IMR-90 (cell line): Measurements from ENCODE around the gene ITGA1. TPM values are rescaled to one million over a fixed set of nuclear protein-coding genes. Genes with fewer than 3 reads are reported as not detected.

ENCODE experiments used
- ATAC-seq: fragments of 200-7000 bp; cut with Tn5 transposase; 2 replicates; pipeline ENCODE4 v1.9.1; 2020; ENCODE audit warnings: low read depth, mild to moderate bottlenecking, moderate library complexity
- BruUV-seq: library from RNA; stranded (reverse); fragments of 400-500 nt; replicated peaks from 2 replicates; lab custom pipeline; 2021; lab: Mats Ljungman, UMichigan
- CTCF ChIA-PET: fragments of 300-600 bp; formaldehyde crosslinking; extraction: SDS; loops from one replicate; lab custom pipeline; 2021; ENCODE audit warnings: antibody characterized with exemption; lab: Yijun Ruan, JAX
- POLR2A ChIA-PET: fragments of 300-600 bp; sonication (Branson Sonifier 250); formaldehyde crosslinking; loops from one replicate; lab custom pipeline; 2022; ENCODE audit warnings: antibody characterized with exemption; ENCODE audit not compliant: unreplicated experiment; lab: Charles Lee
- DNase-seq: peaks from one replicate; pipeline ENCODE4 v3.0.0; 2013
- H2AFZ ChIP-seq: replicated peaks from 2 replicates; pipeline ENCODE3; 2013; ENCODE audit warnings: low read length, mild to moderate bottlenecking; ENCODE audit not compliant: poor library complexity
- H2AK5ac ChIP-seq: 2 replicates; pipeline ENCODE4 v1.6.1; 2013; ENCODE audit warnings: low read depth, low read length, inconsistent platforms
- H2AK9ac ChIP-seq: replicated peaks from 2 replicates; pipeline ENCODE3; 2013; ENCODE audit warnings: mild to moderate bottlenecking, low read depth, low read length, moderate library complexity; ENCODE audit not compliant: poor library complexity
- H2BK120ac ChIP-seq: 2 replicates; pipeline ENCODE4 v1.6.1; 2013; ENCODE audit warnings: low read depth, low read length, inconsistent platforms
- H2BK15ac ChIP-seq: 3 replicates; pipeline ENCODE4 v1.6.1; 2013; ENCODE audit warnings: low read depth, low read length, inconsistent platforms
- H2BK20ac ChIP-seq: 2 replicates; pipeline ENCODE4 v1.6.1; 2013; ENCODE audit warnings: low read depth, mild to moderate bottlenecking, inconsistent platforms, low read length, moderate library complexity
- H2BK5ac ChIP-seq: 2 replicates; pipeline ENCODE4 v1.6.1; 2013; ENCODE audit warnings: mild to moderate bottlenecking, low read depth, low read length, inconsistent platforms; ENCODE audit not compliant: poor library complexity, severe bottlenecking
- H3K14ac ChIP-seq: replicated peaks from 2 replicates; pipeline ENCODE4 v1.6.1; 2013; ENCODE audit warnings: low read depth, low read length, inconsistent platforms
- H3K18ac ChIP-seq: 2 replicates; pipeline ENCODE4 v1.6.1; 2013; ENCODE audit warnings: low read depth, low read length, control low read depth
- H3K23ac ChIP-seq: 2 replicates; pipeline ENCODE4 v1.6.1; 2013; ENCODE audit warnings: low read depth, low read length, inconsistent platforms
- H3K27ac ChIP-seq: 2 replicates; pipeline ENCODE4 v1.5.1; 2013; ENCODE audit warnings: mild to moderate bottlenecking, control low read depth, low read length; ENCODE audit not compliant: insufficient read depth
- H3K27me3 ChIP-seq: 2 replicates; pipeline ENCODE4 v1.6.1; 2013; ENCODE audit warnings: low read length; ENCODE audit not compliant: control insufficient read depth, insufficient read depth
- H3K36me3 ChIP-seq: 2 replicates; pipeline ENCODE4 v1.6.1; 2013; ENCODE audit warnings: low read length, mixed read lengths; ENCODE audit not compliant: control insufficient read depth, insufficient read depth
- H3K4ac ChIP-seq: 2 replicates; pipeline ENCODE4 v1.6.1; 2013; ENCODE audit warnings: low read depth, low read length, inconsistent platforms
- H3K4me1 ChIP-seq: 2 replicates; pipeline ENCODE4 v1.6.1; 2013; ENCODE audit warnings: low read length, mixed read lengths; ENCODE audit not compliant: control insufficient read depth, insufficient read depth
- H3K4me2 ChIP-seq: 2 replicates; pipeline ENCODE4 v1.6.1; 2013; ENCODE audit warnings: low read depth, mild to moderate bottlenecking, control low read depth, low read length, moderate library complexity
- H3K4me3 ChIP-seq: 2 replicates; pipeline ENCODE4 v1.5.1; 2013; ENCODE audit warnings: low read depth, mild to moderate bottlenecking, control low read depth, low read length, moderate library complexity; ENCODE audit not compliant: insufficient read depth
- H3K56ac ChIP-seq: 2 replicates; pipeline ENCODE4 v1.6.1; 2013; ENCODE audit warnings: low read length, inconsistent platforms; ENCODE audit not compliant: insufficient read depth; ENCODE audit errors: extremely low read depth
- H3K79me1 ChIP-seq, 2 experiments: 2 replicates each; pipeline ENCODE4 v1.6.1; 2013; ENCODE audit warnings: low read length in 2 of 2, inconsistent platforms in 1 of 2, low read depth in 1 of 2
- H3K9ac ChIP-seq: 2 replicates; pipeline ENCODE4 v1.6.1; 2013; ENCODE audit warnings: low read depth, low read length, control low read depth
- H3K9me1 ChIP-seq: 2 replicates; pipeline ENCODE4 v1.6.1; 2013; ENCODE audit warnings: low read length, inconsistent platforms; ENCODE audit not compliant: insufficient read depth
- H3K9me3 ChIP-seq: 2 replicates; pipeline ENCODE4 v1.6.1; 2013; ENCODE audit warnings: low read length; ENCODE audit not compliant: control insufficient read depth, insufficient read depth
- H4K20me1 ChIP-seq: 2 replicates; pipeline ENCODE4 v1.6.1; 2013; ENCODE audit warnings: low read length, inconsistent platforms; ENCODE audit not compliant: insufficient read depth
- H4K5ac ChIP-seq: 2 replicates; pipeline ENCODE4 v1.6.1; 2013; ENCODE audit warnings: mild to moderate bottlenecking, low read depth, low read length, control low read depth
- H4K8ac ChIP-seq, 2 experiments: 2 replicates each; pipeline ENCODE4 v1.6.1; 2013; ENCODE audit warnings: low read depth in 2 of 2, low read length in 2 of 2, control low read depth in 1 of 2, inconsistent platforms in 1 of 2
- H4K91ac ChIP-seq: 2 replicates; pipeline ENCODE4 v1.6.1; 2013; ENCODE audit warnings: low read depth, low read length, inconsistent platforms; ENCODE audit not compliant: insufficient read depth
- BHLHE40 ChIP-seq: fragments of 150-350 bp; IDR thresholded peaks from 2 replicates; pipeline ENCODE4 v1.6.1; 2016; ENCODE audit warnings: mild to moderate bottlenecking, low read depth, low read length
- CEBPB ChIP-seq: IDR thresholded peaks from 2 replicates; pipeline ENCODE4 v1.6.1; 2012; ENCODE audit warnings: low read depth, low read length, improper control_type of control experiment
- CHD1 ChIP-seq: IDR thresholded peaks from 2 replicates; pipeline ENCODE4 v1.6.1; 2012; ENCODE audit warnings: low read depth, low read length, improper control_type of control experiment
- FOS ChIP-seq: fragments of 150-350 bp; IDR thresholded peaks from 2 replicates; pipeline ENCODE4 v1.6.1; 2016; ENCODE audit warnings: low read depth, low read length
- MAFK ChIP-seq: IDR thresholded peaks from 2 replicates; pipeline ENCODE4 v1.6.1; 2012; ENCODE audit warnings: low read depth, low read length, improper control_type of control experiment
- POLR2A ChIP-seq: IDR thresholded peaks from 2 replicates; pipeline ENCODE4 v1.6.1; 2012; ENCODE audit warnings: mild to moderate bottlenecking, low read depth, low read length
- RAD21 ChIP-seq: IDR thresholded peaks from 2 replicates; pipeline ENCODE4 v1.6.1; 2012; ENCODE audit warnings: low read length, improper control_type of control experiment
- RCOR1 ChIP-seq: IDR thresholded peaks from 2 replicates; pipeline ENCODE4 v1.6.1; 2012; ENCODE audit warnings: mild to moderate bottlenecking, low read length, improper control_type of control experiment; ENCODE audit not compliant: insufficient replicate concordance
- RFX5 ChIP-seq: IDR thresholded peaks from 2 replicates; pipeline ENCODE4 v1.8.0; 2012; ENCODE audit warnings: low read depth, mild to moderate bottlenecking, low read length, moderate library complexity
- WGBS, 2 experiments: methylation state at CpG; one replicate each; pipeline versions ENCODE4 v1.1.5 to v1.1.7; 2013; ENCODE audit warnings: missing lambda C conversion rate in 2 of 2; ENCODE audit not compliant: insufficient read length in 1 of 2; ENCODE audit errors: extremely low coverage in 2 of 2; 5-methylcytosine and 5-hydroxymethylcytosine counted together
- dilution Hi-C: fragments of 300-500 bp; cut with HindIII; formaldehyde crosslinking; loops from one replicate; pipeline ENCODE4 v1.14.3; 2018; ENCODE audit warnings: low sequenced_read_pairs; ENCODE audit not compliant: unreplicated experiment
- in situ Hi-C: fragments of 300-500 bp; cut with MboI; formaldehyde crosslinking; loops from 3 replicates; pipeline ENCODE4 v1.14.3; 2019; ENCODE audit warnings: low sequenced_read_pairs, inconsistent platforms, mixed read lengths
- intact Hi-C: fragments of 100-400 bp; cut with micrococcal nuclease; formaldehyde crosslinking; loops from 2 replicates; pipeline ENCODE4 v1.10.0; 2022
- polyA plus RNA-seq, 3 experiments: library from polyadenylated mRNA; depleted of rRNA; stranded (reverse); fragments of >200 nt; gene quantifications; 2 replicates each; pipeline ENCODE4 v1.2.3, GENCODE V29; 2012; ENCODE audit warnings: low replicate concordance in 1 of 3
- total RNA-seq: library from RNA; depleted of rRNA; stranded (reverse); fragments of >200 nt; gene quantifications from 2 replicates; pipeline ENCODE4 v1.2.3, GENCODE V29; 2012

ITGA1 gene
- total and polyA plus RNA-seq, 2 of the 4 experiments (the other 2 are of a cell fraction): 22.3 to 95.2 TPM

- H3K27ac ChIP-seq: no peak overlapping the region
- H3K4me1 ChIP-seq: peaks cover 5% of the 10 kb centered on the region
- H2BK5ac ChIP-seq: no peak overlapping the region
- POLR2A ChIA-PET: no interaction called here
- H4K91ac ChIP-seq: no peak overlapping the region
- no peak overlapping the region for H2BK120ac ChIP-seq
- H2AK9ac ChIP-seq: no peak overlapping the region
- H3K23ac ChIP-seq: no peak overlapping the region
- H3K56ac ChIP-seq: no peak overlapping the region
- in situ Hi-C loops: no loop called here
- no peak overlapping the region for H2AK5ac ChIP-seq
- H2BK15ac ChIP-seq: no peak overlapping the region
- CTCF ChIA-PET: no interaction called here
- DNase-seq: no peak
- no peak for TF ChIP-seq MAFK
- TF ChIP-seq POLR2A: no peak
- no peak for TF ChIP-seq RCOR1
- no peak for TF ChIP-seq RAD21
- TF ChIP-seq CEBPB: no peak
- no peak for TF ChIP-seq FOS
- TF ChIP-seq RFX5: no peak
- TF ChIP-seq BHLHE40: no peak
- no peak for TF ChIP-seq CHD1
- H2AFZ ChIP-seq: no peak overlapping the region
- intact Hi-C loops: no loop called here
- H3K9ac ChIP-seq: no peak overlapping the region
- H3K9me3 ChIP-seq: no peaks in the 10 kb centered on the region
- H3K9me1 ChIP-seq: 0 out of 2 replicates have a peak, but pooled peaks cover 5% of the 10 kb centered on the region
- 33% methylated on average over 1 of the region's 4 CpGs; no CpG with 5 or more reads in 1 of the 2 experiments for WGBS, 2 experiments
- H3K4ac ChIP-seq: no peak overlapping the region
- no peak overlapping the region for H2BK20ac ChIP-seq
- no peak overlapping the region for H4K5ac ChIP-seq
- no peak overlapping the region for H3K18ac ChIP-seq
- no TSS peak for BruUV-seq
- no peak overlapping the region for H3K4me2 ChIP-seq
- dilution Hi-C loops: no loop called here
- no peak for ATAC-seq
- no peak overlapping the region for H4K8ac ChIP-seq
- H4K20me1 ChIP-seq: no peaks in the 10 kb centered on the region
- H3K79me1 ChIP-seq: peaks cover 0 to 15% of the 10 kb centered on the region in 2 experiments; a peak in 2 of 4 replicates
- H3K27me3 ChIP-seq: no peaks in the 10 kb centered on the region
- no peak overlapping the region for H3K4me3 ChIP-seq
- H3K14ac ChIP-seq: no peak overlapping the region
- H3K36me3 ChIP-seq: peaks cover 15% of the 10 kb centered on the region
Observed at GRCh38 chr5:52883110-52883509, 95.4 kb downstream of the ITGA1 start.
